ENCODE data around the gene KCNQ5.
A peak's percentile ranks its signal among the peaks of the same experiment; 100 is the strongest.

Gene KCNQ5

DNA sequence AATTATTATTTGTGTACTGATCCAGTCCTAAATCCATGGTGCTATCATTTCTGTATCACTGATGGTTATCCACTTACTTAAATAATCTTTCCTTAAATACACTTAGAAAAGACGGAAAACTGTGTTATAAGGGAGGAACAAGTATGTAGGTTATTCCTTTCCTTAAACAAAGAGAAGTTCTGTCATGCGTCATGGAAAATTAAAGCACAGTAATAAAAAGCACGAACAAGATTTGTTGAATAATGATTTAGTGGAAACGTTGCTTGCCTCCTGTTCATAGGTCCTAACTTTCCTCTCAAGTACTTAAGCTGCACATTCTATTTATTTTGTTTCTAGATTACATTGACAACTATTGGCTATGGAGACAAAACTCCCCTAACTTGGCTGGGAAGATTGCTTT, 483.1 kb downstream of the KCNQ5 start:
- DNase-seq = no peak

DNA sequence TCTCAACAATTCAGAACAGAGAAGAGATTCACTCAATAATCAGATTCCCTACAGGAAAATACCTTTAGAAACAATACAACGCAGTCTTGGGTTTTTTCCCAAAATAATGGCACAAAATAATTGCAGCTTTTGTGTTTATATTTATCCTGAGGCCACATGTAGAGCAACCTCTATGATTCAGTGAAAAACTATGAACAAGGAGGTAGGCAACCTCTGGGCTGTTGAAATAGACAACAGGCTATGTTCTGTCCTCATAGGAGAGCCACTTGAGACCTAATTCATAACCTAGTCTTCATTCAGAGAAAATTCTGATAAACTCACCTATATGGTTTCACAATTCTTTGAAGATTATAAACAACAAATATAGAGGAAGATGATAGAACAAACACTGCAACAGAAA, 485.2 kb downstream of the KCNQ5 start:
- DNase-seq = no peak

DNA sequence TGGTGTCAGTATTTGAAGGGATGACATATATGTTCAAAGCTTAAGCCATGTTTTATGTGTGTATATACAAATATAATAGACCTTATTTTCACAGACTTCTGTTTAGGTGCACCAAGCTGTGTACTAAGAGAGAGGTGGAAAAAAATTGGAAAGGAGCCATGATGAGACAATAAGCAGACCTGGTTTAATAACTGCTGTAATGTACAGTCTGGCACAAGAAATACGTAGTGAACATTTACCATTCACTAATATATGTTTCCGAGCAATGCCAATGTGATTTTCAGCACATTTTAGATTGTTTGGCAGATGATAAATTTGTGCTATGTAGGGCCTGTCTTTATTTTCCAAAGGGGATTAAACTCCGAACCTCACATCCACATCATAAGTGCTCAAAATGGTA, 487.1 kb downstream of the KCNQ5 start:
- no peak for DNase-seq

GRCh38 chr6:73109659-73110058, 487.8 kb downstream of the KCNQ5 start:
- no peak for DNase-seq

DNA sequence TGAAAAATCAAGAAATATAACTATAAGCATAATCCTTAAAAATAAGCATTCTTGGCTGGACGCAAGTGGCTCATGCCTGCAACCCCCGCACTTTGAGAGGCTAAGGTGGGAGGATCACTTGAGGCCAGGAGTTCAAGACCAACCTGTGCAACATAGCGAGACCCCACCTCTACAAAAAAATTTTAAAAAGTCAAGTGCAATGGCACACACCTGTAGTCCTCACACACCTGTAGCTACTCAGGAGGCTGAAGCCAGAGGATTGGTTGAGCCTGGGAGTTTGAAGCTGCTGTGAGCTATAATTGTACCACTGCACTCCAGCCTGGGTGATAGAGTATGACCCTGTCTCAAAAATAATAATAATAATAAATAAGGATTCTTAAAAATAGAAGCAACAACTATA, 494.5 kb downstream of the KCNQ5 start:
- DNase-seq = no peak

DNA sequence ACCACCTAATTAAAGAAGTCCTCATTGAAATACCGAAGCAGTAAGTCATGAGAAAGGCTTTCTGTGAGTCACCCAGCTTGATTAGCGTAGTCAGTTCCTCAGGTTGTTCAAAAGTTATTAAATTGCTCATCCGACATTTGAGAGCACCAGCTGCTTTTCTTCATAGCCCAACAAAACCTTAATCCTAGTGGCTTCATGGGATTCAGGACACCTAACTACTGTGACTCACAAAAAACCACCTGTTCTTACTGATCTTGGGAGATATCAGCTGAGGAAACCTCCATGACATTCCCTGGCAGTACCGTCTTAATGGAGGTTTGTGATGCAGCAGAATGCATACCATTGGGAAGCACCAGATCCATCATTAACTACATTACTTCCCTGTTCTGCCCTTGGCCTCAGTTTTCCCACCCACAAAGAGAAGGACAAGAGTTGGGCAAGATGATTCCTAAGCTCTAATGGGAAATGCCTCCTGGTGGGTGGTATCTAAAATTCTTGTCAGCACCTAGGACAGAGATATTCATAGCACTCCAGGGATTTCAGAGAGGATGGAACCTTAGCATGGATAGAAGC, 499.6 kb downstream of the KCNQ5 start:
- no peak for DNase-seq

DNA sequence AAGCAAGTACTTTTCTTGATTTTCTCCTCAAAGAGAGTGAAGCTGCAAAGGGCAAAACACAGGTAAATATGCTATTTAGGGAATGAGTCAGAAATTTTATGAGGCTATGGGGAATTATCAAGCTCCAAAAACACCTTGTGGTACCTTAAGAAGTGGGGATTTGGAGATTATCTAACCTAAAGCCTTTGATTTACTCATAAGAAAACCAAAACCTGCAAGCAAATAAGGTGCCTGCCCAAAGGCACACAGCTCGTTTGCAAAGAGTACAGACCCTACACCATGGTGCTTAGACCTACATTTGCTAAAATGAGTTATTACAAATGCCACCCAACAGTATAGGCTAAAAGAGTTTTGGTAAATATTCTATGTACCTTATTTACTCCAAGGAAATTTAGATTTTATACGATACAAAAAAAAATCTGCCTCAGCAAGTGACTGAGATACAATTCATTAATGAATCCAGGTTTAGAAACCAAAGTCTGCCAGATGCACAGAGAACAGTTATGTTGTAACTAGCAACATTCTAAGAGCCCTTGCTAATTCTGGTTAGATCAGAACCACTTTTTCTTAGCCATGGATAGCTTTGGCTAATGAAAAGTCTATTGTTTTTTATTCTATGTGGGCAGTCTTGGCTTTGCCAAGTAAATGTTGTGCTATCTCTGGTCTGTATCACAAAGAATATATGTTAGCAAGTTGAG, 501.9 kb downstream of the KCNQ5 start:
- no peak for DNase-seq

DNA sequence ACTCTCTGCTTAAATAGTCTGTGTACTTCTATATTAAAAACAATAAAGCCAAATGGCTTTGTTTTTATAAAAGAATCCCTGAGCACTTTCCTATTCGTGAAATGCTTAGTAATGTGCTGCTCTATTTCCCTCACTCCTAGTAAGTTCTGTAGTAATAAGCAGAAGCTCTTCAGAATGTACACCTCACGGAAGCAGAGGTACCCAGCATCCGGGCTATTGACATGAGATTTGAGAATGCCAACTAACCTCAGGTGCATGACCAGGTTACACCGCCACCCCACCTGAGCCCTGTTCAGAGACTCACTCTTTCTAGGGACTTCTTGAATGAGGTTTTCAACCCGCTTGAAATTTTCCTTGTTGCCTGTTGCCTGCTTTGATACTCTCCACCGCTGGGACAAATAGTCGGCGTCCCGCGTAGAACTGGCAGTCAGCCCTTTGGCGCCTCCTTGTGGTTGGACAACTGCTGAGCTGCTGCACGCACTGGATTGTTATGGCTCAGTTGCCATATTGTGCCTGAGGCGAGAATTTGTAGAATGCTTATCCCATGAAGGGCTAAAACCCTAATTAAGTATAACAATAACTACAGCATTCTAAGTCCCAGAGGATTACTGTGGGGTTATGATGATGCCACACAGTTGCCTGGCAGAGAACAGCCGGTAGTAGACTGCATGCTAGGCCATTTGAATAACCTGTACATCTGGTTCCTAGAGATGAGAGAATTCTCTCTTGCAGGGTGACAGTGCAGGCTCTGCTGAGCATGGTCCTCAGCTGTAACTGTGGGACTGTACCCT, 508.0 kb downstream of the KCNQ5 start:
- DNase-seq = peak in 52 of 58 donors; percentile 3 to 86 (median 51)

GRCh38 chr6:73131706-73132105, 509.8 kb downstream of the KCNQ5 start:
- no peak for DNase-seq

DNA sequence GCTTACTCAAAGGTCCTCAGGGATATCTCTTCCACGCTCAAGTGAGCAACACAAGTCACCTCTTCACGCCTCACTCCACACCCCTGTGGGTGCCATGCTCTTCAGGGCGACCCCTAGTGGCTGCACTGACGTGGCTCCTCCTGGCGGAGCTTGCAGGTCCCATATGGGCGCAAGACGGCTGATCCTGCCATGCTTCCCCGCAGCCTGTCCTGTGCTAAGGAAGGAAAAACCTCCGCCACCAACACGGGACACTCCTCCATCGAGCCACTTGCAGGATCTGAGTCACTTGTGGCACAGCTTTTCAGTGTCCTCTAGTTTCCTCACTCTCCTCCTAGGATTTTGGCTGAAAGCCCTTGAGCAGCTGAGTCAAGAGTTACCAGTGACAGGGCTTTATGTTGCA, 512.7 kb downstream of the KCNQ5 start:
- peak in 21 of 58 donors; percentile 3 to 67 (median 28) for DNase-seq

- DNase-seq = peak in 3 of 58 donors; percentile 6 to 56 (median 28)
Measured at GRCh38 chr6:73139681-73140383, 518.0 kb downstream of the KCNQ5 start.

- no peak for DNase-seq
Measured at GRCh38 chr6:73143551-73143950, 521.7 kb downstream of the KCNQ5 start.

- no peak for DNase-seq
Measured at GRCh38 chr6:73144516-73144915, 522.7 kb downstream of the KCNQ5 start.

DNA sequence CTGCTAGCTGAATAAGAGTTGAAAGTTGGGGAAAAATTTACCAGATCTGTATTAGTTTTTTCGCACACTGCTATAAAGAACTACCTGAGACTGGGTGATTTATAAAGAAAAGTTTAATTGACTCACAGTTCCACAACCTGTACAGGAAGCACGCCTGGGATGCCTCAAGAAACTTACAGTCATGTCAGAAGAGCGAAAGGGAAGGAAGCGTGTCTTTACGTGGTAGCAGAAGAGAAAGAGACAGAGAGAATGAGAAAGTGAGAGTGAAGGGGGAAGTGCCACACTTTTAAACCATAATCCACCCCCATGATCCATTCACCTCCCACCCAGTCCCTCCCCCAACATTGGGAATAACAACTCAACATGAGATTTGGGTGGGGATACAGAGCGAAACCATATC, 523.8 kb downstream of the KCNQ5 start:
- no peak for DNase-seq

- no peak for DNase-seq
Measured at GRCh38 chr6:73151732-73152131, 529.9 kb downstream of the KCNQ5 start.

- DNase-seq = no peak
Measured at GRCh38 chr6:73152556-73152955, 530.7 kb downstream of the KCNQ5 start.

GRCh38 chr6:73152966-73153757, 531.3 kb downstream of the KCNQ5 start:
- DNase-seq = no peak

DNA sequence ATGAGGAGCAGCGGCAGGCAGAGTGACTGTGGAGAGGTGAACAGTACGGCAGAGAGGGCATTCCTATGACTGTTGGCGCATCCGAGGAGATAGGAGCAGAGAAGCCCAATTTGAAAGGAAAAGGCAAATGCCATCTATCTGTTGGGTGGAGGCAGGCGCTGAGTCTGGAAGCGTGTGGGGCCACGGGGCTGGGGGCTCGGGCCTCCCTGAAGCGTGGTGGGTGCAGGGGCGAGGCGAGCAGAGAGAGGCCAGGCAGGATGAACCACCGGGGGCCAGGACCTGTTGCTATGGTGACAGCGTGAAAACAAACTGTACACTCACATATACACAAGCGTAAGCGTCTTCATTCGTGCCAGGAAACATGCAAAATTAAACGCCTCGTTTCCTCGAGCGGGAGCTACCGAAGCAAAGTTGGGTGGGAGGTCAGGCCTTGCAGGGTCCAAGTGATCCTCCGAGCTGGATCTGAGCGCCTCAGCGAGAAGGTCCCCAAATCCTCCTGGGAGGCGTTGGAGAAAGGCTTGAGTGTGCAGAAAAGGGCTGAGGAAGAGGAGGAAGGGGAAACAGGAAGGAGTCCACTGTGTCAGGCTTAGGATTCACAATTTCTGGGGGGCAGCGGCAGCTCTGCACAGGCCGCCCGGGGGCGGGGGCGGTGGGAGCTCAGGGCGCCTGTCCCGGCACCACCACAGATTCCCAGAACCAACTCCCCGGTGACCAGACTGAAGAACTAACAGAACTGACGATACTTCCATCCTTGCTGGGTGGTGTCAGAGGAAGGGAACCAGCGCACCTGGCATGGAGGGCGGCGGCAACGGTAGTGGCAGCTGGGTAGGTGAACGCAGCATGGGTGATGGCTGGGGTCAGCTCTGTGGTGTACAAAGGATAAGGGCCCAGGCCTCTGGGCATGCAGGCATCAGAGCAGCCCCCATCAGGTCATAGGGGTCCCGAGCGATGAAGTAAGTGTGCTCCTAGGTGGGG, 535.2 kb downstream of the KCNQ5 start:
- no peak for DNase-seq

GRCh38 chr6:73157870-73158269, 536.0 kb downstream of the KCNQ5 start:
- no peak for DNase-seq

GRCh38 chr6:73169111-73169510, 547.2 kb downstream of the KCNQ5 start:
- DNase-seq = no peak

All from anterior cingulate cortex (tissue), 58 donors.